HG03378 (cell line): ENCODE measurements around the gene SMIM3.
A peak's percentile ranks its signal among the peaks of the same experiment; 100 is the strongest.

Experiments
- ATAC-seq: cut with Tn5 transposase; IDR thresholded peaks from one replicate; pipeline ENCODE4 v1.9.1; 2021; ENCODE audit warnings: mild to moderate bottlenecking, moderate library complexity; ENCODE audit not compliant: unreplicated experiment

Gene SMIM3

GRCh38 chr5:150765011-150765798, 13.4 kb upstream of the SMIM3 start:
- no peak for ATAC-seq

DNA sequence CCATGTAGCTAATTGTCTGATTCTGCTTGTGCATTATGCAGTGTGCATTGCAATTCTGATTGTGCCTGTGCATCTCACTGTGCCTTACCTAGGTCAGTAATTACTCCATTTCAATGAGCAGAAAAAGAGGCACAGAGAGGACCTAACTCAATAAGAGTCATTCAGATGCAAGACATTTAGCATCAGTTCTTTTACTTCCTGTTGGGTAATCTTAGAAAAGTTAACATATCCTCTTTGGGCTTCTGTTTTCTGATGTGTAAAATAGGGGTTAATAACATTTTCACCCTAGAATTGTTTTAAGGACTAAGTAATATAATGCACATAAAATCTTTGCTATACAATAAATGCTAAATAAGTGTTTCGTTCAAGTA, 12.8 kb upstream of the SMIM3 start:
- no peak for ATAC-seq

- ATAC-seq = no peak
Observed at GRCh38 chr5:150766251-150766650, 12.3 kb upstream of the SMIM3 start.

DNA sequence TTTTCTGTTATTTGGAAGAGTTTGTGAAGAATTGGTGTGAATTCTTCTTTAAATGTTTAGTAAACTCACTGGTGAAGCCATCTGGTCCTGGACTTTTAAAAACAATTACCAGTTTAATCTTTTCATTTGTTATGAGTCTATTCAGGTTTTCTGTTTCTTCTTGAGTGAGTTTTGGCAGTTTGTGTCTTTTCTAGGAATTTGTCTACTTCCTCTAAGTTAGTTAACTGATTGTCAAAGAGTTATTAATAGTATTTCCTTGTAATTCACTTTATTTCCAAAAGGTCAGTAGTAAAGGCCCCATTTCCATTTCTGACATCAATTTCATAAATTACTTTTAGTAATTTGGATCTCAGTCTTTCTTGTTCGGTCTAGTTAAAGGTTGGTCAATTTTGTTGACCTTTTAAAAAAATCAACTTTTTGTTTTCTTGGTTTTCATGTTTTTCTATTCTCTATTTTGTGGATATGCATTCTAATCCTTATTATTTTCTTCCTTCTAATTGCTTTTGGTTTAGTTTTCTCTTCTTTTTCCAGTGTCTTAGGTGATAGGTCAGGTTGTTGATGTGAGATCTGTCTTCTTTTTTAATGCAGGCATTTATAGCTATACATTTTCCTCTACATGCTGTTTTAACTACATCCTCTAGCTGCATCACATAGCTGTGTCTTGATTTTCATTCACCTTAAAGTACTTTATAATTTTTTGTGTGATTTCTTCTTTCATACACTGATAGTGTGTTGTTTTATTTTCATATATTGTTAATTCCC, 7.3 kb upstream of the SMIM3 start:
- no peak for ATAC-seq

- no peak for ATAC-seq
Observed at GRCh38 chr5:150774145-150774544, 4.4 kb upstream of the SMIM3 start.

- no peak for ATAC-seq
Observed at GRCh38 chr5:150777685-150778084, 872 bp upstream of the SMIM3 start.

DNA sequence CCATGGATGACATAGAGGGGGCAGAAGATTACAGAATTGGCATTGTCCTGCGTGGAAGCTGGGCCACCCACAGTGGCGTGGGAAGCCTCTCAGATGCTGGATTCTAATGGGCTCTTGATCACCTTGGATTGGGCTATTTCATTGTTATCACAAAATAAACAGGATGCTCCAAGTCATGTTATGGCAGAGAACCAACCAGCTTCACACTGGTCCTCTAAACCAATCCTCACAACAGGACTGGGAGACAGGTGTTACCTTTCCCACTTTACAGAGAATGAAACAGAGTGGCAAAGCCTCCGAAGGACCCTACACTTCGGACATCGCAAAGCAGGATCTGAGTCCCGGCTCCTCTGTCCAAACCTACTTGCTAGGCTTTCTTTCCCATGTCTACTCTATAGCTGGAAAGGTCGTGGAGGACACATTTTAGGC, 455 bp upstream of the SMIM3 start:
- ATAC-seq = no peak

GRCh38 chr5:150779397-150780186, 1.0 kb downstream of the SMIM3 start:
- ATAC-seq = no peak

- ATAC-seq = peak; percentile 62
Observed at GRCh38 chr5:150780187-150780692, 1.7 kb downstream of the SMIM3 start.

DNA sequence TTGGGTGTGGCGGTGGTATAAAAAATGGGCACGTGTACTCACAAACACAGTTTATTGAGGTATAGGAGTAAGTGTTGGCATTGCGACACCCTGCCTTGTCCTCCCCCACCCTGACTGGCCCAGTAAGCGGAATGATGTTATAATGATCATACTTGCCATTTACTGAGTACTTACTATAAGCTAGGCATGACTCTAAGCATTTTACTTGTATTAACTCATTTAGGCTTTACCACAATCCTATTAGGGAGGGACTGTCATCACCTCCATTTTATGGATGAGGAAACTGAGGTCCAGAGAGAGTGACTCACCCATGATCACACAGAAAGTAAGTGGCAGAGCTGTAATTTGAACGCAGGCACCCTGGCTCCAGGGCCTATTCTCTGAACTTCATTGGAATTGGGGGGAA, 2.3 kb downstream of the SMIM3 start:
- ATAC-seq = no peak

- no peak for ATAC-seq
Observed at GRCh38 chr5:150781706-150782614, 3.4 kb downstream of the SMIM3 start.

DNA sequence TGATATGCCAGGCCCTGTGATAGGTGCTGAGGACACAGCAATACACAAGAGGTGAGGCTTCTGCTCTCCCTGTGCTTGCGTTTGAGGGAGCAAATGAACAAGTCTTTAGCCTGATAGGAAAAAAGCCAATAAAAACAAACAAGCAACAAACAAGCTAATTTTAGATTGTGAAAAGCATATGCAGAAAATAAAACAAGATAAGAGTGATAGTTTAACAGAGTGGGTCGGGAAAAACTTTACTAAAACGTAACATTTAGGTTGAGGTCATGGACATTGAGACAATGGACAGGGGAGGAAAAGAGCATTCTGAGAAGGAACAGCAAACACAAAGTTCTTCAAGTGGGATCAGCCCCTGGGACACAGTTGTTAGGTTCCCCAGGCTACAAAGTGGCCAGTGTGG, 4.3 kb downstream of the SMIM3 start:
- ATAC-seq = no peak

DNA sequence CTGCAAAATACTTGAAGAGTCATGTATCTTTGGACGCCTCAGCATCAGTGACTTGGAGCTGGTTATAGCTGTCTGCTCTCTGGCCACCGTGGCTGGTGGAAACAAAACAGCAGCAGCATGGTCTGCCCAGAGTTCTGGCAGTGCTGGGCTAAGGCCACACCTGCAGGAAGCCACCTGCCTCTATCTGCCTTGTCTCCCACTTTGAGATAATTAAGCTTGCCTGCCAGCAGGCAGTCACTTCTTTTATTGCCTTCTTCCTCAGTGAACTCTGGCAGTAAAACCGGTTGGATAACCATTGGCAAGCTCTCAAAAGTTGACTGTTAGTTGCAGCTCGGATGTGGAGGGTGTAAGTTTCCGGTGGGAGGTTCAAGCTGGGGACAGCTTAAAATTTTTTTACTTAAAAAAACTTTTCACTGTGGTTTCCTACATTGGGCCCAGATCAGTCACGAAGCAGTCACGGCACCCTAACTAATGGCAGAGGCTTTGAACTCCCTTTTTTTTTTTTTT, 4.9 kb downstream of the SMIM3 start:
- ATAC-seq = peak; percentile 58

DNA sequence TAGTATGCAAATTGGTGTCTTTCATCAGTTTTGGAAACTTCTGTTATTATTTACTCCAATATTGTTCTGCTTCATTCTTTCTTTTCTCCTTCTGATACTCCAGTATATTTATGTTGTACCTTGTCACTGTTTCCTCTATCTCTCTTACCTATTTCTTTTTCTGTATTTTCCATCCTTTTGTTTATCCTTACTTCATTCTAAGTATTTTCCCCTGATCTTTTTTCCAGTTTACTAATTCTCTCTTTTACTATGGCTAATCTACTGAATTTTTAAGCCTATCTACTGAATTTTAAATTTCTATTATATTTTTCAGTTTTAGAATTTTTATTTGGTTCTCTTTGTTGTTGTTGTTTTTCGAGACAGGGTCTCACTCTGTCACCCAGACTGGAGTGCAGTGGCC, 7.4 kb downstream of the SMIM3 start:
- ATAC-seq = no peak

- ATAC-seq = no peak
Observed at GRCh38 chr5:150786876-150787275, 8.3 kb downstream of the SMIM3 start.

DNA sequence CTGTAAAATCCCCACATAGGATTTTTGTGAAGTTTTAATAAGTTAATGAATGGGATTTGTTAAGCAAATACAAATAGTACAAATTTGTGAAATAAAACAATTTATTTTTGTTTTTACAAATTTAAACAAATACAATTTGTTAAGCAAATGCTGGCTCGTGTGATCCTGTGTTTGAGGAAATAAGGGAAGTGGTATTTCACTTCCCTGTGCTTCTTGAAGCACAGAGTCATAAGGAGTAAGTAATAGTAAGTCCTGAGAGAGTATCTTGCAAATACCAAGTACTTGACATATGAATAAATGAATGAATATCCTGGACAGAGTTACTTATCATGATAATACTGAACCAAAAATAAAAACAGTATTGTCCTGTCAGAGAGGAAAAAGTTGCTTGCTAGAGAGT, 9.1 kb downstream of the SMIM3 start:
- ATAC-seq = no peak

DNA sequence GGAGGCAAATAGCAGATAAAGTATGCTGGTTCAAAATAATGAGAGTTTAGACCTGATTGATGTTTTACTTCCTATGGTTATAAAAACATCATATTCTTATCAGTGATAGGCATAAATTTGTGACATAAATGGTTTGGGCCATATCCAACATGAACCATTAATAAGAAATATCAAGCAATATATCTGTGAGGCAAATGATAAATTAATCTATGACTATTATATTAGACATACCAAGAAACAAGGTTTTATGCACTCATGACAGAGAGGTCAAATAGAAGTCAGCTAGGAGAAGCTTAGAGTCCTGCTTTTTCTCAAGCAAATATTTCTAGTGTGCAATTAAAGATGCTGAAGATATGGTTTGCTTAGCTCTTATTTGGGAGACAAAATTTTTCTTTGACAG, 10.4 kb downstream of the SMIM3 start:
- ATAC-seq = no peak

GRCh38 chr5:150789450-150789849, 10.9 kb downstream of the SMIM3 start:
- no peak for ATAC-seq

DNA sequence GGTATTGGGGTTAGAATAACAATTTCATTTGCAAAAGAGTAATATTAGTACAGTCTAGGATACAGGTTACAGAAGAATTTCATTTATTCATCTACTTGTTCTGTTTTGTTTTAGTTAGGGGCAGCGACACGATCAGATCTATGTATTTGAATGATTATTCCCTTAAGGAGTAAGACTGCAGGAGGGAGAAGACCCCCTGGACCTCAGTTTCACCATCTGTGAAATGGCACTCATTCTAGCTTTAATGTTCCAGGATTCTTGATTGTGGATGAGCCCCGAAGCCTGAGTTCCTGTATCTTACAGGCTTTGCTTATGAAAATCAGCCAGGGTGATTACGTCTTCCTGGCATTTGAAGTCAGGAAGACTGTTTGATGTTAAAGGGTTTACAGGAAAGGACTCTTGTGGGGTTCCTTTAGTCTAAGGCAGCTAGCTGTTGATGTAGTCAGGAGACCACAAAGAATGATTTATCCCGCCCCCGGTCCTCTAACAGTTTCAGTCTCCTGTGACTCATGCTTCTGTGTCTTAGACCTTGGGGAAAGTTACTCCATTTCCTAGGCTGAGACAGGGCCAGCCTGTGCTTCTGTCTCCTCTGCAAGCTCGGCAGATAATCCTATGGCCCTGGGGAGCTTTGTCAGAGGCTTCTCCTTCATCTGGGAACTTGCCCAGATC, 11.5 kb downstream of the SMIM3 start:
- peak; percentile 97 for ATAC-seq

- ATAC-seq = no peak
Observed at GRCh38 chr5:150791536-150791935, 13.0 kb downstream of the SMIM3 start.
